HepG2 (cell line): Measurements from ENCODE around the gene BSN. TPM values are rescaled to one million over a fixed set of nuclear protein-coding genes. Genes with fewer than 3 reads are reported as not detected.

Source experiments
- DPF2 ChIP-seq: sonication (generic); formaldehyde crosslinking; IDR thresholded peaks from 2 replicates; pipeline ENCODE4 v1.4.0; 2020; ENCODE audit warnings: mild to moderate bottlenecking, low read depth, missing genetic modification reagents, borderline replicate concordance
- ESRRA ChIP-seq: sonication (generic); formaldehyde crosslinking; IDR thresholded peaks from 2 replicates; pipeline ENCODE4 v1.5.1; 2020; ENCODE audit warnings: mild to moderate bottlenecking, low read depth, missing genetic modification reagents
- KAT2B ChIP-seq: fragments of 150-350 bp; IDR thresholded peaks from 2 replicates; pipeline ENCODE4 v1.6.1; 2014; ENCODE audit warnings: low read depth, low read length, borderline replicate concordance
- KLF12 ChIP-seq: sonication (generic); formaldehyde crosslinking; IDR thresholded peaks from 2 replicates; pipeline ENCODE4 v1.4.0; 2020; ENCODE audit warnings: missing genetic modification reagents, borderline replicate concordance
- PAXIP1 ChIP-seq: sonication (generic); formaldehyde crosslinking; conservative IDR thresholded peaks from 2 replicates; pipeline ENCODE4 v1.4.0; 2020; ENCODE audit warnings: mild to moderate bottlenecking, missing genetic modification reagents, moderate library complexity
- SNAPC2 ChIP-seq: sonication (generic); formaldehyde crosslinking; IDR thresholded peaks from 2 replicates; pipeline ENCODE4 v1.8.1; 2022; ENCODE audit warnings: mild to moderate bottlenecking, missing genetic modification reagents
- SP4 ChIP-seq: sonication (generic); formaldehyde crosslinking; IDR thresholded peaks from 2 replicates; pipeline ENCODE4 v1.8.1; 2023; ENCODE audit warnings: mild to moderate bottlenecking, missing genetic modification reagents
- SPEN ChIP-seq: sonication (generic); formaldehyde crosslinking; IDR thresholded peaks from 2 replicates; pipeline ENCODE4 v1.5.1; 2020; ENCODE audit warnings: low read depth, mild to moderate bottlenecking, missing genetic modification reagents
- THAP7 ChIP-seq: sonication (generic); formaldehyde crosslinking; IDR thresholded peaks from 2 replicates; pipeline ENCODE4 v1.8.1; 2023; ENCODE audit warnings: mild to moderate bottlenecking, missing genetic modification reagents
- YEATS4 ChIP-seq: sonication (generic); formaldehyde crosslinking; IDR thresholded peaks from 2 replicates; pipeline ENCODE4 v1.4.0; 2020; ENCODE audit warnings: missing genetic modification reagents, borderline replicate concordance
- ZFP41 ChIP-seq: sonication (generic); formaldehyde crosslinking; IDR thresholded peaks from 2 replicates; pipeline ENCODE4 v1.4.0; 2020; ENCODE audit warnings: mild to moderate bottlenecking, missing genetic modification reagents, borderline replicate concordance
- ZNF792 ChIP-seq: IDR thresholded peaks from 2 replicates; pipeline ENCODE4 v1.6.1; 2016
- polyA plus RNA-seq, 8 experiments: library from polyadenylated mRNA; depleted of rRNA in 3 of 8; stranded (reverse) in 7 of 8; unstranded in 1 of 8; fragments of >200 nt; fragmentation: Illumina TruSeq in 4 of 8; extraction: Trizol in 4 of 8; gene quantifications; 2 replicates each; pipeline versions ENCODE4 v1.2.1 to v1.2.3, GENCODE V29; 2011 to 2016; ENCODE audit warnings: low read depth in 4 of 8, missing spikeins in 1 of 8, mixed read lengths in 1 of 8; ENCODE audit not compliant: insufficient read depth in 1 of 8
- total RNA-seq, 5 experiments: library from RNA; depleted of rRNA; stranded (reverse); fragments of >200 nt; fragmentation: Illumina TruSeq; extraction: Trizol; gene quantifications; 2 replicates each; pipeline ENCODE4 v1.2.3, GENCODE V29; 2016; ENCODE audit warnings: low read depth in 1 of 5
- TF ChIP-seq, protein P1 (sequence below), 2 experiments: IDR thresholded peaks; 2 replicates each; pipeline ENCODE4 v1.6.1; 2011 to 2012; ENCODE audit warnings: low read length in 2 of 2, borderline replicate concordance in 1 of 2, low read depth in 1 of 2, mild to moderate bottlenecking in 1 of 2, moderate library complexity in 1 of 2
- TF ChIP-seq, protein P2 (sequence below): IDR thresholded peaks from 2 replicates; pipeline ENCODE4 v1.6.1; 2016; ENCODE audit warnings: mild to moderate bottlenecking

BSN gene
- total and polyA plus RNA-seq, 2 of the 13 experiments (the other 11 are each of a cell fraction or from before 2014, with no cell fraction given), result 0.42 to 0.86 TPM

- no peak for TF ChIP-seq THAP7
- TF ChIP-seq ZNF792 (CRISPR knock-in tag), result peak; percentile 42; the same call in 1 of the 2 replicates
- TF ChIP-seq YEATS4, result peak; percentile 30; the same call in 1 of the 2 replicates
- TF ChIP-seq KLF12 (CRISPR knock-in tag), result no peak
- peak; percentile 17; the same call in 1 of the 2 replicates for TF ChIP-seq PAXIP1 (CRISPR knock-in tag)
- 0 out of 2 replicates have a peak, but pooled peaks have one; percentile 21 for TF ChIP-seq SPEN (CRISPR knock-in tag)
- peak; percentile 12; the same call in 1 of the 2 replicates for TF ChIP-seq ESRRA (CRISPR knock-in tag)
- no peak for TF ChIP-seq SNAPC2
- TF ChIP-seq, protein P1, sequence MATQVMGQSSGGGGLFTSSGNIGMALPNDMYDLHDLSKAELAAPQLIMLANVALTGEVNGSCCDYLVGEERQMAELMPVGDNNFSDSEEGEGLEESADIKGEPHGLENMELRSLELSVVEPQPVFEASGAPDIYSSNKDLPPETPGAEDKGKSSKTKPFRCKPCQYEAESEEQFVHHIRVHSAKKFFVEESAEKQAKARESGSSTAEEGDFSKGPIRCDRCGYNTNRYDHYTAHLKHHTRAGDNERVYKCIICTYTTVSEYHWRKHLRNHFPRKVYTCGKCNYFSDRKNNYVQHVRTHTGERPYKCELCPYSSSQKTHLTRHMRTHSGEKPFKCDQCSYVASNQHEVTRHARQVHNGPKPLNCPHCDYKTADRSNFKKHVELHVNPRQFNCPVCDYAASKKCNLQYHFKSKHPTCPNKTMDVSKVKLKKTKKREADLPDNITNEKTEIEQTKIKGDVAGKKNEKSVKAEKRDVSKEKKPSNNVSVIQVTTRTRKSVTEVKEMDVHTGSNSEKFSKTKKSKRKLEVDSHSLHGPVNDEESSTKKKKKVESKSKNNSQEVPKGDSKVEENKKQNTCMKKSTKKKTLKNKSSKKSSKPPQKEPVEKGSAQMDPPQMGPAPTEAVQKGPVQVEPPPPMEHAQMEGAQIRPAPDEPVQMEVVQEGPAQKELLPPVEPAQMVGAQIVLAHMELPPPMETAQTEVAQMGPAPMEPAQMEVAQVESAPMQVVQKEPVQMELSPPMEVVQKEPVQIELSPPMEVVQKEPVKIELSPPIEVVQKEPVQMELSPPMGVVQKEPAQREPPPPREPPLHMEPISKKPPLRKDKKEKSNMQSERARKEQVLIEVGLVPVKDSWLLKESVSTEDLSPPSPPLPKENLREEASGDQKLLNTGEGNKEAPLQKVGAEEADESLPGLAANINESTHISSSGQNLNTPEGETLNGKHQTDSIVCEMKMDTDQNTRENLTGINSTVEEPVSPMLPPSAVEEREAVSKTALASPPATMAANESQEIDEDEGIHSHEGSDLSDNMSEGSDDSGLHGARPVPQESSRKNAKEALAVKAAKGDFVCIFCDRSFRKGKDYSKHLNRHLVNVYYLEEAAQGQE (IDR thresholded peaks at IDR 0.05; ENCODE audit: borderline replicate concordance in 1 of 2, low read depth in 1 of 2, low read length in 2 of 2), result peak; percentile 9 to 62
- 0 out of 2 replicates have a peak, but pooled peaks have one; percentile 33 for TF ChIP-seq SP4 (CRISPR knock-in tag)
- no peak for TF ChIP-seq DPF2 (CRISPR knock-in tag)
- TF ChIP-seq, protein P2, sequence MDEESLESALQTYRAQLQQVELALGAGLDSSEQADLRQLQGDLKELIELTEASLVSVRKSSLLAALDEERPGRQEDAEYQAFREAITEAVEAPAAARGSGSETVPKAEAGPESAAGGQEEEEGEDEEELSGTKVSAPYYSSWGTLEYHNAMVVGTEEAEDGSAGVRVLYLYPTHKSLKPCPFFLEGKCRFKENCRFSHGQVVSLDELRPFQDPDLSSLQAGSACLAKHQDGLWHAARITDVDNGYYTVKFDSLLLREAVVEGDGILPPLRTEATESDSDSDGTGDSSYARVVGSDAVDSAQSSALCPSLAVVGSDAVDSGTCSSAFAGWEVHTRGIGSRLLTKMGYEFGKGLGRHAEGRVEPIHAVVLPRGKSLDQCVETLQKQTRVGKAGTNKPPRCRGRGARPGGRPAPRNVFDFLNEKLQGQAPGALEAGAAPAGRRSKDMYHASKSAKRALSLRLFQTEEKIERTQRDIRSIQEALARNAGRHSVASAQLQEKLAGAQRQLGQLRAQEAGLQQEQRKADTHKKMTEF (CRISPR knock-in tag), result peak; percentile 67
- TF ChIP-seq ZFP41 (CRISPR knock-in tag), result 0 out of 2 replicates have a peak, but pooled peaks have one; percentile 41
- no peak for TF ChIP-seq KAT2B
These were observed at the start of gene BSN (continued) for GRCh38 chr3:49553692-49554632.
